HG03571 (cell line): ENCODE data around the gene ATG16L2.
"Not testable (repeated sequence)": the region's sequence is repeated elsewhere in the genome, so short reads cannot be mapped to it uniquely, and the experiment has no call there.

Source experiments
- ATAC-seq: cut with Tn5 transposase; IDR thresholded peaks from one replicate; pipeline ENCODE4 v1.9.1; 2021; ENCODE audit not compliant: unreplicated experiment

ATG16L2 gene

DNA sequence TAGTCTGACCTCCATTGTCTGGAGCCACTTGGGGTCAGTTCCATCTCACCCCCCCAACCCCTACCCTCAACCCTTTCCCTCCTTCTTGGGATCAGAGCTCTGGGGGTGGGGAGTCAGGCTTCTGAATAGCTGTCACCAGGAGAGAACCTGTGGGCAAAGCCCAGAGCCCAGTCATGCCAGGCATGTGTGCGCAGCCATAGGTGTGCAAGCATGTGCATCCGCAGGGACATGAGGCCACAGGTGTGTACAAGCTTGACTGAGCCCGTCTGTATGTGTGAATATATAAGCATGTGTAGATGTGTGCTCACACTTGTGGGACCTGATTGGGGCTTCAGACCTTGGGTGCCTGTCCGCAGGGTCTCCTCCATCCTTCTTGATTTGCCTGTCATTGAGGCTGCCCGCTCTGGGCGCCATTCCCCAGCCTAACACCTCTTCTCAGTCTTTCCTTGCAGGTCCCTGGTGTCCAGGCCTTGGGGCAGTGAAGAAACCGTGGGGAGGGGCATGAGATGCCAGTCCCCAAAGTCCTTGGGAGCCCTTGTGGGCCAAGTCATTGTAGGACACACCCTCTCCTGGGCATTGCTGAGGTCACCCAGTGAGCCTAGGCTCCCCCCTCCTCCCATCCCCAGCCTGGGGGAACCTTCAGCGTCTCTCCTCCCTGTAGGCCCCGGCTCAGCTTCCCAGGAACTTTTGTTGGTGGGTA is 9.0 kb downstream of the ATG16L2 start:
- ATAC-seq = no peak

DNA sequence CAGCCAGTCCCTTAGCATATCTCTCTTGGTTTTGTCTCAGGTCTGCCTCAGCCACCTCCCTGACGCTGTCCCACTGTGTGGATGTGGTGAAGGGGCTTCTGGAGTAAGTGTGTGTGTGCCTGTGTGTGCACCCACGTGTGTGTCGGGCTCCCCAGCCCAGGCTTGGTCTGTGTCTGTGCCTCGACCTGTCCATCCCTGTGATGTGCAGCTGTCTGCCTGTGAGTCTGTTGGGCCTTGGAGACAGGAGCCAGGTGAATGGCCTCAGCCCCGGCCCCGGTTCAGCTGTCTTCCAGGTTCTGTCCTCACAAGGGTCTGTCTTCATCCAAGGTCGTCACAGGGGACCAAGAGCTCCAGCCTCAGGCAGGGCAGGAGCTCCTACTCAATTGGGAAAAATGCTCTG is 9.8 kb downstream of the ATG16L2 start:
- no peak for ATAC-seq

DNA sequence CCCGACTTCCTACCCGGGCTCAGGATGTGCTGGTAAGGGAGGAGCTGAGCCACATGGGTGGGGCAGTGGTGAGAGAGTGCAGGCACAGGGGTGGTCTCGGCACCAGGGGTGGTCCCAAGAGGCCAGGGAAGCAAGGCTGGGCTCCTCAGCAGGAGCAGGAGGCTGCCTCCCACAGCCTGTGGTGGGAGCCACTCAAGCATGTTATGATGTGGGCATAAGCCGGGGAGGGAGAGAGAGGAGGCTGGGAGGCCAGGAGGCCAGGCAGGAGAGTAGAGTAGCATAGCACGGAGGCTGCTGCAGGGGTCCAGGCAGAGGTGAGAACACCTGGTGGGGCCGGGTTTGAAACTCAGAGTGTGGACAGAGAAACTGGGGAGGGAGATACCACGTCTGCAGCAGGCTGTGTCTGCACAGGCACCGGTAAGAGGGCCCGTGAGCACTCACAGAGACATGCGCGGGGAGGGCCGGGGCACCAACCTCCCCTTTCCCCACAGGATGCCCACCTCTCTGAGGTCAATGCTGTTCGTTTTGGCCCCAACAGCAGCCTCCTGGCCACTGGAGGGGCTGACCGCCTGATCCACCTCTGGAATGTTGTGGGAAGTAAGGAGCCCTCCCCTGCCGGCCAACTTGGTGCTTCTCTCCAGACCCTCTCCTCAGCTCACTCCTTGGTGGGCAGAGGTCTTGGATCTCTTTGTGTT is 10.7 kb downstream of the ATG16L2 start:
- ATAC-seq = no peak

- no peak for ATAC-seq
Observed at GRCh38 chr11:72825661-72826060, 11.4 kb downstream of the ATG16L2 start.

GRCh38 chr11:72826191-72826941 is 12.2 kb downstream of the ATG16L2 start:
- no peak for ATAC-seq

DNA sequence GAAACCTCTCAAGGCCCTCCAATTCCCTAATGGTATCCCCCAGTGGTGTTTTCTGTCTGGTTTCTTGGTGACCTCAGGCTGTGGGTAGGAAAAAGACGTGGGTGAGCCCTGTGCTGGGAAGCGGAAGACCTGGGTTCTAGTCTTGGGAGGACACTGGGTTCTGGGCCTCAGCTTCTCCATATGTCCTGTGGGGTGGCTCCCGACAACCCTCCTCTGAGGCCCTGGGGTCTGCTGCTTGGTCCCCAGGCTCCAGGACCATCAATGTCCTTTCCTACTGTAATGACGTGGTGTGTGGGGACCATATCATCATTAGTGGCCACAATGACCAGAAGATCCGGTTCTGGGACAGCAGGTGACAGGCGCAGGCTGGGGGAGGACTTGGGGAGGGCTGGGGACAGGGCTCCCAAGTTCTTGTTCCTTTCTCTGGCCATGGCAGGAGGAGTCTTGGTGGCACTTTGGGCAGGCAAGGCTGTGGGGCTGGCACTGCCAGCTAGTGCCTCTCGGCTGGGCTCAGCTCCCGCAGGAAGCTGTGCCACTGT is 12.8 kb downstream of the ATG16L2 start:
- no peak for ATAC-seq

GRCh38 chr11:72827656-72828055 is 13.4 kb downstream of the ATG16L2 start:
- not testable (repeated sequence) for ATAC-seq

- ATAC-seq = no peak
Observed at GRCh38 chr11:72828081-72828567, 13.9 kb downstream of the ATG16L2 start.

DNA sequence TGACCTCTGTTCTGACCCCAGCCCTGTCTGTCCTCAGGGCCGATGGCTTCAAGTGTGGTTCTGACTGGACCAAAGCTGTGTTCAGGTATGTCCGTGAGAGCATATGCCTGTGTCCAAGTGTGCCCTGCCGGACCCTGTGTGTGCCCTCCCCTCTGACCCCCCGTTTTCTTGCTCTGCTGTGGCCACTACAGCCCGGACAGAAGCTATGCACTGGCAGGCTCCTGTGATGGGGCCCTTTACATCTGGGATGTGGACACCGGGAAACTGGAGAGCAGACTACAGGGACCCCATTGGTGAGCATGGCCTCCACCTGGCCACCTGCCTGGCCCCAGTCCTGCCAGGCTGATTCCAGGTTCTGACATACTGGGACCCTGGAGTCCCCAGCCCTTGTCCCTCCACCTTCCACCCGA is 14.5 kb downstream of the ATG16L2 start:
- no peak for ATAC-seq

GRCh38 chr11:72829178-72829577 is 15.0 kb downstream of the ATG16L2 start:
- no peak for ATAC-seq

- ATAC-seq = no peak
Observed at GRCh38 chr11:72829884-72830533, 15.8 kb downstream of the ATG16L2 start.

- no peak for ATAC-seq
Observed at GRCh38 chr11:72831521-72832300, 17.5 kb downstream of the ATG16L2 start.

DNA sequence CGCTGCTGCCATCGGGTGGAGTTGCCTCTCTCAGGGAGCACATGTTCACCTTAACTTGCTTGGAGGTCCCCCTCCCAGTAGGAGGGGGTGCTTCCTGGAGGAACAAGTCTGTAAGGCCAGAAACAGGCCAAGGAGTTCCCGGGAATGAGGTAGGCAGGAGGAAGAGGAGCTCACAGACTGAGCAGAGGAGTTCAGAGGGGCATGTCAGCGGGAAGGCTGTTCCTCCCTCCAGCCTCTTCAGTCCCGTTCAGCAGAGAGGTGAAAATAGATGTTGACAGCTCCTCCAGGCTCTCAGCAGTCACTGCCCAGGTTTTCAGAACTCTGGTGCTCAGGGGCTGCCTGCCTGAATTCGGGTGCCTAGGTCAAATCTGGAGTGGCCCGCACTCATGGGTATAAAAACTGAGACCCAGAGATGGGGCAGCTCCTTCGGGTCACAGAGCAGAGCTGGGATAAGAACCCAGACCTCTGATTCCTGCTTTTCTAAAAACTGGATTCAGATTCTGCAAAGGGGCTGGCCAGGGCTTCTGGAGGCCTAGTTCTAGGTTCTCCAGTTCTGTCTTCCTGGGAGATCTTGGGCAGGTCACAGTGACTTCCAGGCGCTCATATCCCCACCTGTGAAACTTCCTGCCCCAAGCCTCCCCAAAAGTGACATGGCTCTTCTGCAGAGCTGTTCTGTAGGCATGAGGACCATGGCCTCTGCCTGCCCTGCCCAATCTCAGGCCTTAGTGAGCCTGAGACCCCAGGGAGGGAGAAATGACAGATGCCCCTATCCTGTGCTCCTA is 18.3 kb downstream of the ATG16L2 start:
- no peak for ATAC-seq

DNA sequence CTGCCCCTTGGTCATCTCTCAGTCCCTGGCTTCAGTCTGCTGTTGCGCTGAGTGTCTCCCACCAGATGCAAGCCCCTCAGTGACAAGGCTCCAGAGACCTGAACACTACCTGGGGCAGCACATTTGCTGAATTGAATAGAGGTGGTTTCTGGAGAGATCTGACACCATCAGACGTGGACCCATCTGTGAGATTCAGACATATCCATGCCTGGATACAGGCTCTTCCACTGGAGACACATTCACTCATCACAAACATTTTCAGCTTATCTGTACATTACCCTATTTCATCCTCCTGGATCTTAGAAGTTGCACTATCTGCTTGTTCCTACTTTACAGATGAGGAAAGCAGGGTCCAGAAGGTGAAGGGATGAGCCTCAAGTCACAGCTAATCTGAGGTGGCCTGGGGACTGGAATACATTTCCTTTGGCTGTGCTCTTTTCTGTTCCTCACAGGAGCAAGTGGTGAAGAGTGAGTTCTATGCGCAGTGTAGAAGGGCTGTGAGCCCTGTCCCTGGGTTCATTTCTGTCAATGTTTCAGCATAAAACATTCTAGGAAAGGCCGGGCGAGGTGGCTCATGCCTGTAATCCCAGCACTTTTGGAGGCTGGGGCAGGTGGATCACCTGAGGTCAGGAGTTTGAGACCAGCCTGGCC is 19.0 kb downstream of the ATG16L2 start:
- ATAC-seq = no peak

DNA sequence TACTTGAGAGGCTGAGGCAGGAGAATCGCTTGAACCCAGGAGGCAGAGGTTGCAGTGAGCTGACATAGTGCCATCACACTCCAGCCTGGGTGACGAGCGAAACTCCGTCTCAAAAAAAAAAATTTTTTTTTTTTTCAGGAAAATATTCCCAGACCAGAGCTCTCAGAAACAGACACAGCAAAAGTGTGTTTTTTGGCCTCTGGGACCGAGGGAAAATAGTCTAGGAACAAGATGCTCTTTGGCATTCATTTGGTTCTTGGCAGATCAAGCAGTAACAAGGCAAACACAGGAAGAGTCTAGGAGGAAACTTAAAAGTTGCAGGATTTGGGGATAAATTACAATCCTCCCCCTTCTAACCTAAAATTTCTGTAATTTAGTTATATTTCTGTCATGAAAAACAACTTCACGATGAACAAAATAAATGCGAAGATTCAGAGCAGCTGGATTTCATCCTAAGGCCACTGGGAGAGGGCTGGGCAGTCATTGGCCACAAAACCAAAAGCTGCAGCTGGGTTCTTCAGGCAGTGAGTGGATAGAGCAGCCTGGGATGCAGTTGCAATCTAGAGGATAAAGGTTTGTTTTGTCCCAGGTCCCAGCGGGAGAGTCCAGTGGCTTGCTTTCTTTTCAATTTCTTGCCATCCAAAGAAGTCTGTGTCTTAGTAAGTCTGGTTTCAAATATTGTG is 19.7 kb downstream of the ATG16L2 start:
- no peak for ATAC-seq

- no peak for ATAC-seq
Observed at GRCh38 chr11:72834905-72835304, 20.7 kb downstream of the ATG16L2 start.

- ATAC-seq = no peak
Observed at GRCh38 chr11:72836111-72836510, 21.9 kb downstream of the ATG16L2 start.

GRCh38 chr11:72838691-72839305 is 24.6 kb downstream of the ATG16L2 start:
- ATAC-seq = no peak
